Right ventricle myocardium superior (tissue), 1 donor: ENCODE results near the gene UBQLNL. TPM values are rescaled to one million over a fixed set of nuclear protein-coding genes. Genes with fewer than 3 reads are reported as not detected.

Experiments used
- total RNA-seq: library from RNA; stranded (reverse); fragmentation: NEBNext Ultra II Directional; extraction: Animal tissue kit (Norgen Biotek cat#: 25700); gene quantifications from one replicate; pipeline ENCODE4 v1.2.1, GENCODE V29; 2021
- donor health status: DM: no; HTN: yes; CAD: no; lungs with severe emphysema.

UBQLNL gene
- total RNA-seq, 1 donor from 2014 or later = not detected

Other genes with a start within 250 kb of the UBQLNL start
- not detected for gene HBE1, start 246.8 kb downstream of the UBQLNL start, total RNA-seq
- not detected for gene OR51B4, start 214.8 kb downstream of the UBQLNL start, total RNA-seq
- gene OR51B2, start 192.4 kb downstream of the UBQLNL start, total RNA-seq = not detected
- gene OR51B5, start 173.2 kb downstream of the UBQLNL start, total RNA-seq = not detected
- not detected for gene OR51B6, start 165.2 kb downstream of the UBQLNL start, total RNA-seq
- gene OR51M1, start 132.9 kb downstream of the UBQLNL start, total RNA-seq = not detected
- not detected for gene OR51Q1, start 94.6 kb downstream of the UBQLNL start, total RNA-seq
- not detected for gene OR51I1, start 75.2 kb downstream of the UBQLNL start, total RNA-seq
- gene OR51I2, start 67.4 kb downstream of the UBQLNL start, total RNA-seq = not detected
- not detected for gene OR52D1, start 28.0 kb downstream of the UBQLNL start, total RNA-seq
- not detected for gene UBQLN3, start 6.7 kb downstream of the UBQLNL start, total RNA-seq
- not detected for gene OR52H1, start 31.8 kb upstream of the UBQLNL start, total RNA-seq
- not detected for gene OR52B6, start 64.2 kb upstream of the UBQLNL start, total RNA-seq
- gene TRIM6, start 79.9 kb upstream of the UBQLNL start, total RNA-seq = 0.91 TPM
- gene TRIM34, start 108.3 kb upstream of the UBQLNL start, total RNA-seq = 1.6 TPM
- 8.1 TPM for gene TRIM5, start 168.4 kb upstream of the UBQLNL start, total RNA-seq
- 18.2 TPM for gene TRIM22, start 173.1 kb upstream of the UBQLNL start, total RNA-seq
- gene OR56B1, start 219.7 kb upstream of the UBQLNL start, total RNA-seq = not detected
- not detected for gene OR52N4, start 237.5 kb upstream of the UBQLNL start, total RNA-seq